Measurements from ENCODE around the gene C19orf67. TPM values are rescaled to one million over a fixed set of nuclear protein-coding genes. Genes with fewer than 3 reads are reported as not detected.

Gene C19orf67
- total and polyA plus RNA-seq, 2 donors (not counting 1 experiment from before 2014, with no cell fraction given), result 1.2 TPM; not detected in 1

- intact Hi-C loops (cut with micrococcal nuclease), result no loop called here
- H3K9me3 Mint-ChIP-seq (ENCODE audit: insufficient read depth), result no peaks in the 10 kb centered on the region
- peaks cover 0 to 41% of the 10 kb centered on the region in 2 experiments for H3K36me3 ChIP-seq (replicated peaks in 1 of 2; ENCODE audit: control extremely low read depth in 1 of 2, control insufficient read depth in 1 of 2, extremely low read depth in 1 of 2, insufficient read depth in 2 of 2, low read length in 1 of 2)
- H3K79me2 ChIP-seq (ENCODE audit: control insufficient read depth, insufficient read depth, low read length), result peaks cover 2% of the 10 kb centered on the region
- no peaks in the 10 kb centered on the region for H3K9me3 ChIP-seq (ENCODE audit: control extremely low read depth in 1 of 3, control insufficient read depth in 2 of 3, insufficient read depth in 1 of 3, low read length in 2 of 3)
- ATAC-seq (ENCODE audit: low read depth), result no peak
- no peaks in the 10 kb centered on the region for H3K4me1 ChIP-seq (ENCODE audit: control insufficient read depth in 2 of 2, insufficient read depth in 2 of 2, low read length in 2 of 2)
- ChIA-PET POLR2A (interaction anchor here (0.6 kb wide), 1 partner anchor 287 kb away, joined by 5 read pairs; no protein-coding TSS in a partner anchor), CTCF (no interaction called here)
- H3K27ac Mint-ChIP-seq, result no peak overlapping the region
- no peak overlapping the region for H2AFZ ChIP-seq (ENCODE audit: insufficient read depth, low read depth, low read length, poor library complexity, severe bottlenecking)
- no peaks in the 10 kb centered on the region for H4K20me1 ChIP-seq (ENCODE audit: control insufficient read depth, insufficient read depth, low read length, poor library complexity, severe bottlenecking)
- no peak overlapping the region for H3K4me2 ChIP-seq (replicated peaks; ENCODE audit: low read depth, low read length, poor library complexity, severe bottlenecking)
- no peak for TF ChIP-seq EZH2 (IDR thresholded peaks at IDR 0.05; ENCODE audit: borderline replicate concordance, insufficient read depth, low read depth, low read length, poor library complexity, severe bottlenecking)
- TF ChIP-seq, protein P1, sequence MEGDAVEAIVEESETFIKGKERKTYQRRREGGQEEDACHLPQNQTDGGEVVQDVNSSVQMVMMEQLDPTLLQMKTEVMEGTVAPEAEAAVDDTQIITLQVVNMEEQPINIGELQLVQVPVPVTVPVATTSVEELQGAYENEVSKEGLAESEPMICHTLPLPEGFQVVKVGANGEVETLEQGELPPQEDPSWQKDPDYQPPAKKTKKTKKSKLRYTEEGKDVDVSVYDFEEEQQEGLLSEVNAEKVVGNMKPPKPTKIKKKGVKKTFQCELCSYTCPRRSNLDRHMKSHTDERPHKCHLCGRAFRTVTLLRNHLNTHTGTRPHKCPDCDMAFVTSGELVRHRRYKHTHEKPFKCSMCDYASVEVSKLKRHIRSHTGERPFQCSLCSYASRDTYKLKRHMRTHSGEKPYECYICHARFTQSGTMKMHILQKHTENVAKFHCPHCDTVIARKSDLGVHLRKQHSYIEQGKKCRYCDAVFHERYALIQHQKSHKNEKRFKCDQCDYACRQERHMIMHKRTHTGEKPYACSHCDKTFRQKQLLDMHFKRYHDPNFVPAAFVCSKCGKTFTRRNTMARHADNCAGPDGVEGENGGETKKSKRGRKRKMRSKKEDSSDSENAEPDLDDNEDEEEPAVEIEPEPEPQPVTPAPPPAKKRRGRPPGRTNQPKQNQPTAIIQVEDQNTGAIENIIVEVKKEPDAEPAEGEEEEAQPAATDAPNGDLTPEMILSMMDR (IDR thresholded peaks at IDR 0.05), result no peak
- no peaks in the 10 kb centered on the region for H3K27me3 Mint-ChIP-seq
- H3K4me3 ChIP-seq (ENCODE audit: control extremely low read depth in 1 of 5, extremely low read depth in 1 of 5, insufficient read depth in 1 of 5, low read depth in 2 of 5, low read length in 4 of 5), result no peak overlapping the region
- H3K9ac ChIP-seq (ENCODE audit: low read length), result no peak overlapping the region
- H3K27me3 ChIP-seq (replicated peaks in 1 of 4; ENCODE audit: control extremely low read depth in 1 of 4, control insufficient read depth in 3 of 4, insufficient read depth in 4 of 4, low read length in 3 of 4), result no peaks in the 10 kb centered on the region
- WGBS (ENCODE audit: insufficient coverage), result 96% methylated on average over 4 of the region's 6 CpGs
- H3K4me3 Mint-ChIP-seq, result no peak overlapping the region
- DNase-seq, result no peak
- no peaks in the 10 kb centered on the region for H3K4me1 Mint-ChIP-seq
- no peak overlapping the region for H3K27ac ChIP-seq (ENCODE audit: low read length in 2 of 2)
These were observed 15.5 kb upstream of the C19orf67 start for GRCh38 chr19:14101003-14101545.

GRCh38 chr19:14097532-14098151 lies 12.1 kb upstream of the C19orf67 start:
- Histone ChIP-seq H3K4me2 (replicated peaks; ENCODE audit: low read depth, low read length, poor library complexity, severe bottlenecking) (no peak overlapping the region), H2AFZ (ENCODE audit: insufficient read depth, low read depth, low read length, poor library complexity, severe bottlenecking) (no peak overlapping the region), H3K79me2 (ENCODE audit: control insufficient read depth, insufficient read depth, low read length) (no peaks in the 10 kb centered on the region), H3K9ac (ENCODE audit: low read length) (no peak overlapping the region), H3K27ac (ENCODE audit: low read length in 2 of 2) (no peak overlapping the region), H3K4me3 (ENCODE audit: control extremely low read depth in 1 of 5, extremely low read depth in 1 of 5, insufficient read depth in 1 of 5, low read depth in 2 of 5, low read length in 4 of 5) (no peak overlapping the region), H3K27me3 (replicated peaks in 1 of 4; ENCODE audit: control extremely low read depth in 1 of 4, control insufficient read depth in 3 of 4, insufficient read depth in 4 of 4, low read length in 3 of 4) (no peaks in the 10 kb centered on the region), H4K20me1 (ENCODE audit: control insufficient read depth, insufficient read depth, low read length, poor library complexity, severe bottlenecking) (no peaks in the 10 kb centered on the region), H3K4me1 (ENCODE audit: control insufficient read depth in 2 of 2, insufficient read depth in 2 of 2, low read length in 2 of 2) (no peaks in the 10 kb centered on the region), H3K9me3 (ENCODE audit: control extremely low read depth in 1 of 3, control insufficient read depth in 2 of 3, insufficient read depth in 1 of 3, low read length in 2 of 3) (peaks cover 2 to 9% (median 8%) of the 10 kb centered on the region in 3 donors), H3K36me3 (replicated peaks in 1 of 2; ENCODE audit: control extremely low read depth in 1 of 2, control insufficient read depth in 1 of 2, extremely low read depth in 1 of 2, insufficient read depth in 2 of 2, low read length in 1 of 2) (peaks cover 0 to 31% of the 10 kb centered on the region in 2 experiments)
- 94% methylated on average over 21 of the region's 21 CpGs for whole genome bisulfite sequencing (ENCODE audit: insufficient coverage)
- POLR2A ChIA-PET, result no interaction called here
- Mint-ChIP-seq H3K27ac (no peak overlapping the region), H3K4me3 (no peak overlapping the region), H3K9me3 (ENCODE audit: insufficient read depth) (peaks cover 8% of the 10 kb centered on the region), H3K4me1 (peaks cover 2% of the 10 kb centered on the region), H3K27me3 (no peaks in the 10 kb centered on the region)
- DNase-seq, result no peak
- no peak for TF ChIP-seq EZH2 (IDR thresholded peaks at IDR 0.05; ENCODE audit: borderline replicate concordance, insufficient read depth, low read depth, low read length, poor library complexity, severe bottlenecking)
- TF ChIP-seq, protein P1 (IDR thresholded peaks at IDR 0.05), result no peak
- intact Hi-C loops (cut with micrococcal nuclease), result loop anchor here (10.0 kb wide), 1 partner anchor 823 kb away; no protein-coding TSS in a partner anchor
- no peak for ATAC-seq (ENCODE audit: low read depth)
- CTCF ChIA-PET, result no interaction called here

Measured in B cell (primary cell).